Liver (tissue), 9 donors: ENCODE data around the gene TCEAL2. TPM values are rescaled to one million over a fixed set of nuclear protein-coding genes. Genes with fewer than 3 reads are reported as not detected.
"Not testable (repeated sequence)": the region's sequence is repeated elsewhere in the genome, so short reads cannot be mapped to it uniquely, and the experiment has no call there.

Experiments used
- DNase-seq: peaks from one replicate; pipeline ENCODE4 v3.0.0-alpha.2; 2017; ENCODE audit warnings: low spot score
- H3K27ac ChIP-seq, 2 donors: one replicate each; pipeline ENCODE4 v1.7.0; 2013; ENCODE audit warnings: inconsistent platforms in 2 of 2, low read length in 2 of 2, control low read depth in 1 of 2, low read depth in 1 of 2, mild to moderate bottlenecking in 1 of 2
- H3K27me3 ChIP-seq, 4 donors: one replicate each; pipeline versions ENCODE4 v1.6.1 to v1.7.0; 2013; ENCODE audit warnings: low read length in 3 of 4, inconsistent platforms in 1 of 4, mild to moderate bottlenecking in 1 of 4, moderate library complexity in 1 of 4; ENCODE audit not compliant: control insufficient read depth in 4 of 4, insufficient read depth in 4 of 4
- H3K36me3 ChIP-seq, 4 donors: one replicate each; pipeline versions ENCODE4 v1.6.1 to v1.7.0; 2013; ENCODE audit warnings: low read length in 3 of 4, mild to moderate bottlenecking in 3 of 4, low read depth in 1 of 4, moderate library complexity in 1 of 4; ENCODE audit not compliant: control insufficient read depth in 4 of 4, insufficient read depth in 3 of 4
- H3K4me1 ChIP-seq, 4 donors: one replicate each; pipeline versions ENCODE4 v1.6.1 to v1.7.0; 2013; ENCODE audit warnings: low read length in 3 of 4, mild to moderate bottlenecking in 3 of 4, moderate library complexity in 1 of 4; ENCODE audit not compliant: control insufficient read depth in 4 of 4, insufficient read depth in 4 of 4
- H3K4me3 ChIP-seq, 3 donors: one replicate each; pipeline versions ENCODE4 v1.6.1 to v1.7.0; 2013; ENCODE audit warnings: low read length in 3 of 3, control low read depth in 1 of 3, low read depth in 1 of 3, mild to moderate bottlenecking in 1 of 3
- H3K9ac ChIP-seq, 2 donors: one replicate each; pipeline ENCODE4 v1.7.0; 2013; ENCODE audit warnings: low read length in 2 of 2, mild to moderate bottlenecking in 2 of 2, moderate library complexity in 2 of 2, control low read depth in 1 of 2, low read depth in 1 of 2
- H3K9me3 ChIP-seq, 4 donors: one replicate each; pipeline versions ENCODE4 v1.6.1 to v1.7.0; 2013; ENCODE audit warnings: low read length in 3 of 4; ENCODE audit not compliant: control insufficient read depth in 4 of 4
- ATF3 ChIP-seq: IDR thresholded peaks from 2 replicates; pipeline ENCODE4 v1.6.1; 2016; ENCODE audit warnings: antibody characterized with exemption
- EGR1 ChIP-seq, 2 donors: IDR thresholded peaks; 2 replicates each; pipeline ENCODE4 v1.6.1; 2016 to 2018; ENCODE audit warnings: antibody characterized with exemption in 2 of 2, low read depth in 2 of 2
- FOXA1 ChIP-seq: IDR thresholded peaks from 2 replicates; pipeline ENCODE4 v1.6.1; 2016; ENCODE audit warnings: antibody characterized with exemption
- FOXA2 ChIP-seq: IDR thresholded peaks from 2 replicates; pipeline ENCODE4 v1.6.1; 2016; ENCODE audit warnings: antibody characterized with exemption
- GABPA ChIP-seq, 2 donors: IDR thresholded peaks in 1 of 2; conservative IDR thresholded peaks in 1 of 2; 2 replicates each; pipeline ENCODE4 v1.6.1; 2016; ENCODE audit warnings: antibody characterized with exemption in 2 of 2, mild to moderate bottlenecking in 1 of 2, moderate library complexity in 1 of 2
- HNF4A ChIP-seq, 2 donors: conservative IDR thresholded peaks; 2 replicates each; pipeline ENCODE4 v1.6.1; 2016; ENCODE audit warnings: antibody characterized with exemption in 2 of 2, mild to moderate bottlenecking in 2 of 2
- JUND ChIP-seq, 2 donors: IDR thresholded peaks; 2 replicates each; pipeline ENCODE4 v1.6.1; 2016; ENCODE audit warnings: antibody characterized with exemption in 2 of 2
- MAX ChIP-seq: IDR thresholded peaks from 2 replicates; pipeline ENCODE4 v1.6.1; 2016; ENCODE audit warnings: antibody characterized with exemption
- NR2F2 ChIP-seq: IDR thresholded peaks from 2 replicates; pipeline ENCODE4 v1.6.1; 2016; ENCODE audit warnings: antibody characterized with exemption
- RAD21 ChIP-seq, 2 donors: IDR thresholded peaks; 2 replicates each; pipeline ENCODE4 v1.6.1; 2016; ENCODE audit warnings: antibody characterized with exemption in 2 of 2, mild to moderate bottlenecking in 2 of 2
- REST ChIP-seq: IDR thresholded peaks from 2 replicates; pipeline ENCODE4 v1.6.1; 2016; ENCODE audit warnings: antibody characterized with exemption, mild to moderate bottlenecking
- RXRA ChIP-seq, 2 donors: IDR thresholded peaks; 2 replicates each; pipeline ENCODE4 v1.6.1; 2017 to 2018; ENCODE audit warnings: antibody characterized with exemption in 2 of 2, mild to moderate bottlenecking in 1 of 2
- SP1 ChIP-seq: IDR thresholded peaks from 2 replicates; pipeline ENCODE4 v1.6.1; 2018; ENCODE audit warnings: antibody characterized with exemption, mild to moderate bottlenecking
- TAF1 ChIP-seq: conservative IDR thresholded peaks from 2 replicates; pipeline ENCODE4 v1.6.1; 2016; ENCODE audit warnings: antibody characterized with exemption, mild to moderate bottlenecking
- YY1 ChIP-seq: IDR thresholded peaks from 2 replicates; pipeline ENCODE4 v1.6.1; 2016; ENCODE audit warnings: antibody characterized with exemption, mild to moderate bottlenecking
- ZBTB33 ChIP-seq: IDR thresholded peaks from 2 replicates; pipeline ENCODE4 v1.6.1; 2016; ENCODE audit warnings: antibody characterized with exemption
- WGBS: extraction: QIAGEN DNeasy Blood & Tissue Kit; methylation state at CpG from one replicate; pipeline ENCODE4 v1.1.7; 2013; 5-methylcytosine and 5-hydroxymethylcytosine counted together
- polyA plus RNA-seq, 2 donors: library from polyadenylated mRNA; stranded (reverse) in 1 of 2; unstranded in 1 of 2; fragments of 200-250 nt in 1 of 2; fragments of >200 nt in 1 of 2; fragmentation: Nextera tagmentation in 1 of 2; extraction: Ambion mirVana in 1 of 2; gene quantifications; one replicate each; pipeline versions ENCODE4 v1.2.1 to v1.2.3, GENCODE V29; 2013 to 2015
- total RNA-seq, 2 donors: library from RNA; depleted of rRNA; stranded (reverse); fragments of >200 nt; gene quantifications; one replicate each; pipeline ENCODE4 v1.2.3, GENCODE V29; 2014
- donor health status: healthy.
- donor health status: healthy.
- donor health status: healthy.
- donor health status: healthy.
- donor health status: healthy.

TCEAL2 gene
- not detected for total RNA-seq
- polyA plus RNA-seq: under 1 TPM in 1 of 2 donors, not detected in 1; 0.10 TPM

- not testable (repeated sequence) for H3K27ac ChIP-seq, H3K9me3 ChIP-seq, H3K4me3 ChIP-seq, H3K4me1 ChIP-seq, H3K9ac ChIP-seq, H3K36me3 ChIP-seq, DNase-seq
- H3K27me3 ChIP-seq: peaks cover 0 to 15% (median 0%) of the 10 kb centered on the region in 4 donors
- WGBS: 3% methylated on average over 26 of the region's 38 CpGs
Measured at GRCh38 chrX:102125436-102125835, at the start of gene TCEAL2. Gene TCEAL2 (plus strand): TSS chrX:102125679. CDS start chrX:102126831, 1,152 bp downstream.

GRCh38 chrX:102077426-102077825 lies 48.1 kb upstream of the TCEAL2 start:
- H3K4me1 ChIP-seq: no peaks in the 10 kb centered on the region
- no peak overlapping the region for H3K9ac ChIP-seq
- H3K27me3 ChIP-seq: peaks cover 0 to 6% (median 0%) of the 10 kb centered on the region in 4 donors
- DNase-seq: no peak
- H3K4me3 ChIP-seq: no peak overlapping the region
- H3K9me3 ChIP-seq: no peaks in the 10 kb centered on the region
- H3K27ac ChIP-seq: no peak overlapping the region
- TF ChIP-seq ZBTB33 (no peak), REST (no peak), SP1 (no peak), FOXA2 (no peak), NR2F2 (no peak)
- no peaks in the 10 kb centered on the region for H3K36me3 ChIP-seq
- WGBS: 67% methylated on average over 1 of the region's 1 CpG

GRCh38 chrX:102085706-102086105 lies 39.8 kb upstream of the TCEAL2 start:
- no peaks in the 10 kb centered on the region for H3K36me3 ChIP-seq
- no peak overlapping the region for H3K4me3 ChIP-seq
- H3K9me3 ChIP-seq: no peaks in the 10 kb centered on the region
- no peak for DNase-seq
- H3K27ac ChIP-seq: no peak overlapping the region
- 36% methylated on average over 5 of the region's 5 CpGs for WGBS
- no peaks in the 10 kb centered on the region for H3K4me1 ChIP-seq
- H3K9ac ChIP-seq: no peak overlapping the region
- peaks cover 0 to 4% (median 0%) of the 10 kb centered on the region in 4 donors for H3K27me3 ChIP-seq
- TF ChIP-seq NR2F2 (no peak), SP1 (no peak), FOXA1 (no peak), TAF1 (no peak), MAX (no peak), ATF3 (no peak), GABPA (IDR thresholded peaks at IDR 0.05 in 1 of 2, conservative IDR thresholded peaks at IDR 0.05 in 1 of 2) (no peak), YY1 (no peak), RAD21 (IDR thresholded peaks at IDR 0.05) (no peak), EGR1 (IDR thresholded peaks at IDR 0.05; ENCODE audit: low read depth in 2 of 2) (no peak), FOXA2 (no peak), JUND (IDR thresholded peaks at IDR 0.05) (no peak), ZBTB33 (no peak), REST (no peak), RXRA (IDR thresholded peaks at IDR 0.05) (no peak), HNF4A (conservative IDR thresholded peaks at IDR 0.05) (no peak)
